Mesodermal cell (in vitro differentiated cells): ENCODE results near the gene DEAF1.
"Not testable (repeated sequence)": the region's sequence is repeated elsewhere in the genome, so short reads cannot be mapped to it uniquely, and the experiment has no call there.

ENCODE experiments used
- H3K27ac ChIP-seq: 2 replicates; pipeline ENCODE4 v1.7.0; 2013; ENCODE audit warnings: mild to moderate bottlenecking, low read depth, low read length, moderate library complexity; ENCODE audit not compliant: severe bottlenecking
- H3K36me3 ChIP-seq: 2 replicates; pipeline ENCODE4 v1.7.1; 2013; ENCODE audit warnings: mild to moderate bottlenecking, low read length, moderate library complexity; ENCODE audit not compliant: control insufficient read depth, insufficient read depth
- H3K4me1 ChIP-seq: one replicate; pipeline ENCODE4 v1.7.1; 2013; ENCODE audit warnings: mild to moderate bottlenecking, low read length; ENCODE audit not compliant: insufficient read depth, control insufficient read depth, poor library complexity, severe bottlenecking
- H3K4me3 ChIP-seq: 2 replicates; pipeline ENCODE4 v1.7.0; 2013; ENCODE audit warnings: low read length, control low read depth, mild to moderate bottlenecking; ENCODE audit not compliant: insufficient read depth, poor library complexity, severe bottlenecking; ENCODE audit errors: extremely low read depth
- H3K9me3 ChIP-seq: 2 replicates; pipeline ENCODE4 v1.7.1; 2013; ENCODE audit warnings: mild to moderate bottlenecking, low read length, moderate library complexity; ENCODE audit not compliant: control insufficient read depth
- WGBS, 2 experiments: methylation state at CpG; one replicate each; pipeline ENCODE4 v1.1.5; 2013; ENCODE audit warnings: missing lambda C conversion rate in 2 of 2; ENCODE audit not compliant: insufficient coverage in 2 of 2; 5-methylcytosine and 5-hydroxymethylcytosine counted together

The DEAF1 gene

DNA sequence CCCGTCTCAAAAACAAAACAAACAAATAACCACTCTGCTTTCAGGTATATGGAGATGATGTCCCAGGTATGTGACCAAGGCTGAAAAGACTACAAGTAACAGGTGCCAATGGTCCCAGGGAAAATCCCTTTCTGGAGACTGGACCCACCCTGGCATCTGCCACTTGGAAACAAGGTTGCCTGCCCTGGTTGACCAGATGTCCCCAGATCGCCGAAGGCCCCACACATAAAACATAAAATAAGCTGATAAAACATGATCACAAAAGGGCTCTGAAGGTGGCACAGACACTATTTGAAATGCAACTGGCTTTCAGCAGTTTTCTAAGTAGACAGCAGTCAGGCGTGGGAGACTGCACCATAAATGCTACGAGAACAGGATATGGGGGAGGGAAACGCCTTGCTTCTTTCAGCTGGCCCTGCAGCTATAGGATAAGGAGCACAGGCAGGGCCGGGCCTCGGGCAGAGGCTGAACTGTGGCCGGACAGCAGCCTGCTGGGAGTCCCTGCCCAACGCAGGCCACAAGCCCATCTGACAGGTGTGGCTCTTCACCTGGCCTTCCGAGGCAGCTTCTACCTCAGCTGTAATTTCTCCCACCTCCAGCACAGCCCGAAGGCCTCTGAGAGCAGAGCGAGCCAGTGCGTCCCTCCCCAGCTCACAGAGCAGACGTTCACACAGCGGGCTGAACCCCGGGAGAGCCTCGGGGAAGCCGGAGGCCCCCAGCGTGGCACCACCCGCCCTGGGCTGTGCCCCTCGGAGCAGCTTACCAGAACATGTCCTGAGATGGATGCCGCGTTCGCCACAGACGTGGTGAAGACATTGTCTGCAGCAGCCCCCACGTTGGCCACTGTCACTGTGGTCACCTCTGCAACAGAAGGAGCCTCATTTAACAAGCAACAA lies 4.0 kb downstream of the DEAF1 start:
- peaks cover 49% of the 10 kb centered on the region for H3K36me3 ChIP-seq
- no peaks in the 10 kb centered on the region for H3K9me3 ChIP-seq
- 93% methylated on average over 24 to 26 of the region's 27 CpGs for WGBS, 2 experiments
- no peak overlapping the region for H3K4me3 ChIP-seq
- peaks cover 27% of the 10 kb centered on the region for H3K4me1 ChIP-seq
- no peak overlapping the region for H3K27ac ChIP-seq

DNA sequence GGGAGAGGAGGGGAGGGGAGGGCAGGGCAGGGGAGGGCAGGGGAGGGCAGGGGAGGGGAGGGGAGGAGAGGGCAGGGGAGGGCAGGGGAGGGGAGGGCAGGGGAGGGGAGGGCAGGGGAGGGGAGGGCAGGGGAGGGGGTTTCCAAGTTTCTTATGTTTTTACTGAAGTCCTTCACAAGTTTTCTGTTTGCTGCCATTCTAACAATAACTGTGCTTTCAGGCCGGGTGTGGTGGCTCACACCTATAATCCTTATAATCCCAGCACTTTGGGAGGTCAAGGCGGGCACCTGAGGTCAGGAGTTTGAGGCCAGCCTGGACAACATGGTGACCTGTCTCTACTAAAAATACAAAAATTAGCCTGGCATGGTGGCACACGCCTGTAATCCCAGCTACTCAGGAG lies 4.8 kb downstream of the DEAF1 start:
- 92 to 100% methylated on average over 3 of the region's 3 CpGs for WGBS, 2 experiments
- H3K36me3 ChIP-seq, result peaks cover 56% of the 10 kb centered on the region
- not testable (repeated sequence) for H3K9me3 ChIP-seq, H3K4me3 ChIP-seq, H3K27ac ChIP-seq
- H3K4me1 ChIP-seq, result peaks cover 27% of the 10 kb centered on the region

DNA sequence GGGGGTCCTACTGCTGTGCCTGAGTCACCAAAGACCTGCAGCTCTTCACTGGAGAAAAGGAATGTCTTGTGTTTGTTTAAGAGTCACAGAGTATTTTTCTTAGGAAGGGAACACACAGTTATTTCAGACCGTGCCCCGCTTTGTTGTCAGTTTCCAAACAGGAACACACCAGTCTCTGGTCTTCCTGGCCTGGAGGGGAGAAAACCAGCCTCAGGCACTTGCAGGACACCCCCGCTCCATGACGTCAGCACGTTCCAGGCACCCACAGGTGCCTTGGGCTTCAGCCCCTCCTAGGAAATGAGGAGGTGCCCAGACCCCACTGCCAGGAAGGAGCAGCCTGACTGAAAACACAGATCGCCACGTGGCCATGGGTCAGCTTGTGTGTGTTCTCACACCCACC lies 5.4 kb downstream of the DEAF1 start:
- H3K4me1 ChIP-seq, result peaks cover 27% of the 10 kb centered on the region
- no peaks in the 10 kb centered on the region for H3K9me3 ChIP-seq
- H3K27ac ChIP-seq, result peak overlapping the region; percentile 16
- H3K36me3 ChIP-seq, result peaks cover 62% of the 10 kb centered on the region
- no peak overlapping the region for H3K4me3 ChIP-seq
- WGBS, 2 experiments, result 86 to 88% methylated on average over 7 of the region's 7 CpGs

DNA sequence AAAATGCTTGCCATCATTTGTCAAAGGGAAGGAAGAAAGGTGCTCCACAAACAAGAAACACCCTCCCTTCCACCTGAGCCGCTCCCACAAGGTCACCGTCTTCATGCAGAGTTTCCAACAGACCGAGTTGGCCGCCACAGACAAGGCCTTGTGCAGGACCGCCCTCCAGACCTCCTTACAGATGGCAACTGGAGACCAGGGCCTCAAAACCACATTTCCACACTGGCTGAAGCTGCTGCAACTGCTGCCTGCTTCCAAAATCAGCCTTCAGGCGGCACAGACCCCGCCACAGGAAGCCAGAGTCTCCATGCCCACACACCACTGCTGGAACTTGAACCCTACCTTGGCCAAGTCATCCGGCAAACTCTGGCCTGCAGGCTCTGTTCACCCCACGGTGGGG lies 6.3 kb downstream of the DEAF1 start:
- WGBS, 2 experiments, result 88 to 91% methylated on average over 8 to 9 of the region's 9 CpGs
- Histone ChIP-seq H3K36me3 (peaks cover 72% of the 10 kb centered on the region), H3K9me3 (no peaks in the 10 kb centered on the region), H3K4me1 (peaks cover 21% of the 10 kb centered on the region), H3K4me3 (no peak overlapping the region), H3K27ac (no peak overlapping the region)

DNA sequence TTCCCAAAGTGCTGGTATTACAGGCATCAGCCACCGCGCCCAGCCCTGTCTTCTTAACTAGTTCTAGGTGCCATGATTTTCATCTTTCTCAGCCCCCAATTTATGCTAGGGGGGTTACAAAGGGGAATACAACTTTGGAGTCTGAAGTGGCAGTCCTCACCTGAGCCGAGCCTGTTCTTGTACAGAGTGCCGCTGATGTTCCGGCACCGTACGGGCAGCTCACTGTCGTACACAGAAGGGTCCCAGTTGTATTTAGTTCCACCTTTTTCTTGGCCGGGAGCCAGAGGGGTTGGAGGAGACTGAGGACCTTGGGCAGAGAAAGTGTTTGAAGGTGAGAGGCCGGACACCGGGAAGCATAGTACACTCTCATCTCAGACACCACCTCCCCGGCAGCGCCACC lies 7.3 kb downstream of the DEAF1 start:
- Histone ChIP-seq H3K27ac (no peak overlapping the region), H3K4me1 (peaks cover 13% of the 10 kb centered on the region), H3K9me3 (no peaks in the 10 kb centered on the region), H3K4me3 (no peak overlapping the region), H3K36me3 (peaks cover 81% of the 10 kb centered on the region)
- WGBS, 2 experiments, result 98 to 99% methylated on average over 6 to 8 of the region's 13 CpGs

DNA sequence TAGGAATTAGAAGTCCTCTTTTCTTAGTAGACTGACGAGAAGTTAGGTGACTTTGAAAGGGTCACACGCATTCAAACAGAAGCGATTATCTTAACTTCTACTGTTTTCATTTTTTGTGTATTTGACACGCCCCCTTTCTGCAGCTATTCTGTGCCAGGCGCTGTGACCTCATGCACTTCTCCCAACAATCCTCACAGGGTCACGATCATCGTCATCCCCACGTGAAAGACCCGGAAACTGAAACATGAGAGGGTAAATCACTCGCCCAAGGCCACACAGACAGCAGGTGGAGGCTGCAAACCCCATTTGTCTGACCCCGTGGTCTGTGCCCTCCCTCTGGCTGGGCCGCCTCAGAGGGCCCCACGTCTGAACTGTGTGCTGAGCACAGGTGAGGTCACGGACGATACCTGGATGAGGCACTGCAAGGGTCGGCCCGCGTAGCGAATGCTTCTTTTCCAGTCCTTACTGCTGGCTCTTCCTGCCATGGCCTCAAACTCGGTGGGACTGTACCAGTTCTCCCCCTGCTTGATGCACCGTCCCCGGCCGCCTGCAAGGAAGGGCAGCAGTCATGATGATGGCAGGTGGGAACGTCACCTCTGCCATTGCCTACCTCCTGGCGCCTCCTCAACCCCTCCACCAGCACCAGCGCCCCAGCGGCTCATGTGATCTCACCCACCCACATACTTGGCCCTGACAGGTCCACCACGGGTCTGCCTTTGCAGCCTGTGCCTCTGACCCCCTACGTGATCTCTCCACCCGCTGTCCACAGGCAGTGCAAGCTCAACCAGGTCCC lies 8.4 kb downstream of the DEAF1 start:
- H3K4me1 ChIP-seq, result peaks cover 5% of the 10 kb centered on the region
- H3K27ac ChIP-seq, result no peak overlapping the region
- peaks cover 89% of the 10 kb centered on the region for H3K36me3 ChIP-seq
- H3K4me3 ChIP-seq, result no peak overlapping the region
- no peaks in the 10 kb centered on the region for H3K9me3 ChIP-seq
- WGBS, 2 experiments, result 92 to 95% methylated on average over 22 to 30 of the region's 30 CpGs

DNA sequence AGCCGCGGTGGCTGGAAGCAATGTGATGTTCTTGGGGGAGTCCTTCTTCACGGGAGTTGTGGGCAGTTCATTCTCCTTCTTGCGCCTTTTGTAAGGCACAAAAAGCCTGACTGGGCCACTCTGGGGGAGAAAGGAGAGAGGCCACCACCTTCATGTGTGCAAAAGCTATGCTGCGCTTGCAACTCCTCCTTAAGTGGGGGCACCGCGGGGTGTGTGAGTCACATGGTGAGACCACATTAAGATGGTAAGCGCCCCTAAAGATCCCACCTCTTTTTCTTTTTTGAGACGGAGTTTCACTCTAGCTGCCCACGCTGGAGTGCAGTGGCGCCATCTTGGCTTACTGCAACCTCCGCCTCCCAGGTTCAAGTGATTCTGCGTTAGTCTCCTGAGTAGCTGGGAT lies 14.1 kb downstream of the DEAF1 start:
- Histone ChIP-seq H3K27ac (no peak overlapping the region), H3K36me3 (peaks cover 90% of the 10 kb centered on the region), H3K4me1 (no peaks in the 10 kb centered on the region), H3K4me3 (no peak overlapping the region), H3K9me3 (no peaks in the 10 kb centered on the region)
- WGBS, 2 experiments, result 93 to 95% methylated on average over 12 to 13 of the region's 13 CpGs

DNA sequence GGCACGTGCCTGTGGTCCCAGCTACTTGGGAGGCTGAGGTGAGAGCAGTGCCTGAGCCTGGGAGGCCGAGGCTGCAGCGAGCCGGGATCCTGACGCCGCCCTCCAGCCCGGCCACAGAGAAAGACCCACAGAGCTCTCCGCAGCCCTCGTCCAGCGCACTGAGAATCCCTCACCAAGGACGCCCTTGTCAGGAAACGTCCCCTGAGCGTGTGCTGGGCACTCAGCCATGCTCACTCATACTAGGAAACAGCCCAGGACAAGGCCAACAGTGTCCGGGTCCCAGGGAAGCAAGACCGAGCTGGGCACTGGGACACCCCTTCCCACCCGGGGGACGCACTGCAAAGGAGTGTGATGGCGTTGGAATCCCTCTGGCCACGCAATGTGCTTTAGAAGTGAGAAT lies 14.5 kb downstream of the DEAF1 start:
- 93 to 94% methylated on average over 16 to 19 of the region's 19 CpGs for WGBS, 2 experiments
- H3K27ac ChIP-seq, result no peak overlapping the region

DNA sequence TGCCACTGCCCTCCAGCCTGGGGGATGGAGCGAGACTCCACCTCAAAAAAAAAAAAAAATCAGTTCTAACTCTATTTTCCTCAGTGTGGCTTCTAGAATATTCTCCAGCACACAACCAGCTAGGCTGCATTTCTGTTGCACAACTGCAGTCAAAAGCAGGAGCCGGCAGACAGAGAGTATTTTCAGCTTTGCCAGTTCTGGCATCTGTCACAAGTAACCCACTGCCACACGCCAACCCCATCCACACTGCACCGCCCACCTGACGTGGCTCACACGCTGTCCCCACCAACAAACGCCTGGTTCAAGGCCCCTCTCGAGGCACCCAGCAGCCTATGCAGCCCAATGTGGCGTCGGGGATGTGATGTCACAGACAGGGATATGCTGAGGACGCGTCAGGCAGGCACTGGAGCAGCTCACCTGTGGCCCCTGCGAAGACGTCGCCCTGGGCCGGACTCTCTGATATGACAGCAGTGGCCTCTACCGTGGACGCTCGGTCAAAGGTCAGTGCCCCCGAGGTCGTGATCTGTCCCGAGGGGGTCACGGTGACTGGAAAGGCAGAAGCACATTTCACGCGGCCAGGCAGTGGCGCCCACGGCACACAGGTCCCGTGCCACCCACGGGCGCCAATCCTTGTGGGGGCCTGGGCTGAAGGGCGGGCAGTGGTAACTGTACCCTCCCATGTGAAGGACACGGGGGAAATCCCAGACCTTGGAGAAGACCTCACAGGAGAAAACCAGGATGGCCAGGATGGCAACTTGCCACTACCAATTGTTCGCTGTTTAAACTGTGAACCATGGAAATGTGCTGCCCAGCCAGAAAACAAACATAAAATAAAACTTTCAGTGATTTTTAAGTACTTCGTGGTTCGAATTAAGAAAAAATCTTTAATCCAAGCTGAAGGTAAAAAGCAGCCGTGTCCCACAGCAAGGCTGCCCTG lies 15.5 kb downstream of the DEAF1 start:
- no peaks in the 10 kb centered on the region for H3K4me1 ChIP-seq
- 96 to 97% methylated on average over 35 to 36 of the region's 36 CpGs for WGBS, 2 experiments
- peaks cover 85% of the 10 kb centered on the region for H3K36me3 ChIP-seq
- no peak overlapping the region for H3K4me3 ChIP-seq
- H3K9me3 ChIP-seq, result no peaks in the 10 kb centered on the region
- no peak overlapping the region for H3K27ac ChIP-seq

More for the DNA sequence above, 14.5 kb downstream of the DEAF1 start:
- H3K4me1 ChIP-seq, result no peaks in the 10 kb centered on the region
- no peaks in the 10 kb centered on the region for H3K9me3 ChIP-seq
- no peak overlapping the region for H3K4me3 ChIP-seq
- H3K36me3 ChIP-seq, result peaks cover 88% of the 10 kb centered on the region

DNA sequence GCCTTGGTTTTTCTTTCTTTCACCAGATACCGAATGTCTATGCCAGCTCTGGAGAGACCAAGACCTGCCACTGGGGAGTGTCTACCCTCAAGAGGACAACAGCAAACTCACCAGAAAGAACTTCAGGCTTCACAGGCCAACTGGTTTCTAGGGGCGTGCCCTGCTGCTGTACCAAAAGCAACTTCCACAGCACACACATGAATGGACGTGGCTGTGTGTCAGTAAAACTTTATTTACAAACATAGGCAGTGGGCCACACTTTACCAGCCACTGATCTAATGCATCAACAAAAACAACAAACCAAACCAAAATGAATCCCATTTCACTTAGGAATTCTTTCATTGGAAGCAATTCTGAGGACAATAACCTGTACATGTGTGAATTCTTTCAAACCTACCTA lies 16.7 kb downstream of the DEAF1 start:
- WGBS, 2 experiments, result 90 to 94% methylated on average over 2 to 3 of the region's 3 CpGs
- H3K4me1 ChIP-seq, result no peaks in the 10 kb centered on the region
- H3K4me3 ChIP-seq, result no peak overlapping the region
- H3K36me3 ChIP-seq, result peaks cover 85% of the 10 kb centered on the region
- H3K9me3 ChIP-seq, result no peaks in the 10 kb centered on the region
- H3K27ac ChIP-seq, result no peak overlapping the region
